Liver (tissue), 9 donors: ENCODE results near the gene DMRTB1. TPM values are rescaled to one million over a fixed set of nuclear protein-coding genes. Genes with fewer than 3 reads are reported as not detected.

Experiments used
- DNase-seq: peaks from one replicate; pipeline ENCODE4 v3.0.0-alpha.2; 2017; ENCODE audit warnings: low spot score
- H3K27ac ChIP-seq, 2 donors: one replicate each; pipeline ENCODE4 v1.7.0; 2013; ENCODE audit warnings: inconsistent platforms in 2 of 2, low read length in 2 of 2, control low read depth in 1 of 2, low read depth in 1 of 2, mild to moderate bottlenecking in 1 of 2
- H3K27me3 ChIP-seq, 4 donors: one replicate each; pipeline versions ENCODE4 v1.6.1 to v1.7.0; 2013; ENCODE audit warnings: low read length in 3 of 4, inconsistent platforms in 1 of 4, mild to moderate bottlenecking in 1 of 4, moderate library complexity in 1 of 4; ENCODE audit not compliant: control insufficient read depth in 4 of 4, insufficient read depth in 4 of 4
- H3K36me3 ChIP-seq, 4 donors: one replicate each; pipeline versions ENCODE4 v1.6.1 to v1.7.0; 2013; ENCODE audit warnings: low read length in 3 of 4, mild to moderate bottlenecking in 3 of 4, low read depth in 1 of 4, moderate library complexity in 1 of 4; ENCODE audit not compliant: control insufficient read depth in 4 of 4, insufficient read depth in 3 of 4
- H3K4me1 ChIP-seq, 4 donors: one replicate each; pipeline versions ENCODE4 v1.6.1 to v1.7.0; 2013; ENCODE audit warnings: low read length in 3 of 4, mild to moderate bottlenecking in 3 of 4, moderate library complexity in 1 of 4; ENCODE audit not compliant: control insufficient read depth in 4 of 4, insufficient read depth in 4 of 4
- H3K4me3 ChIP-seq, 3 donors: one replicate each; pipeline versions ENCODE4 v1.6.1 to v1.7.0; 2013; ENCODE audit warnings: low read length in 3 of 3, control low read depth in 1 of 3, low read depth in 1 of 3, mild to moderate bottlenecking in 1 of 3
- H3K9ac ChIP-seq, 2 donors: one replicate each; pipeline ENCODE4 v1.7.0; 2013; ENCODE audit warnings: low read length in 2 of 2, mild to moderate bottlenecking in 2 of 2, moderate library complexity in 2 of 2, control low read depth in 1 of 2, low read depth in 1 of 2
- H3K9me3 ChIP-seq, 4 donors: one replicate each; pipeline versions ENCODE4 v1.6.1 to v1.7.0; 2013; ENCODE audit warnings: low read length in 3 of 4; ENCODE audit not compliant: control insufficient read depth in 4 of 4
- EGR1 ChIP-seq, 2 donors: IDR thresholded peaks; 2 replicates each; pipeline ENCODE4 v1.6.1; 2016 to 2018; ENCODE audit warnings: antibody characterized with exemption in 2 of 2, low read depth in 2 of 2
- FOXA1 ChIP-seq: IDR thresholded peaks from 2 replicates; pipeline ENCODE4 v1.6.1; 2016; ENCODE audit warnings: antibody characterized with exemption
- FOXA2 ChIP-seq: IDR thresholded peaks from 2 replicates; pipeline ENCODE4 v1.6.1; 2016; ENCODE audit warnings: antibody characterized with exemption
- GABPA ChIP-seq, 2 donors: IDR thresholded peaks in 1 of 2; conservative IDR thresholded peaks in 1 of 2; 2 replicates each; pipeline ENCODE4 v1.6.1; 2016; ENCODE audit warnings: antibody characterized with exemption in 2 of 2, mild to moderate bottlenecking in 1 of 2, moderate library complexity in 1 of 2
- HNF4A ChIP-seq, 2 donors: conservative IDR thresholded peaks; 2 replicates each; pipeline ENCODE4 v1.6.1; 2016; ENCODE audit warnings: antibody characterized with exemption in 2 of 2, mild to moderate bottlenecking in 2 of 2
- HNF4G ChIP-seq: IDR thresholded peaks from 2 replicates; pipeline ENCODE4 v1.6.1; 2016; ENCODE audit warnings: antibody characterized with exemption
- JUND ChIP-seq, 2 donors: IDR thresholded peaks; 2 replicates each; pipeline ENCODE4 v1.6.1; 2016; ENCODE audit warnings: antibody characterized with exemption in 2 of 2
- NR2F2 ChIP-seq: IDR thresholded peaks from 2 replicates; pipeline ENCODE4 v1.6.1; 2016; ENCODE audit warnings: antibody characterized with exemption
- RAD21 ChIP-seq, 2 donors: IDR thresholded peaks; 2 replicates each; pipeline ENCODE4 v1.6.1; 2016; ENCODE audit warnings: antibody characterized with exemption in 2 of 2, mild to moderate bottlenecking in 2 of 2
- RXRA ChIP-seq, 2 donors: IDR thresholded peaks; 2 replicates each; pipeline ENCODE4 v1.6.1; 2017 to 2018; ENCODE audit warnings: antibody characterized with exemption in 2 of 2, mild to moderate bottlenecking in 1 of 2
- TAF1 ChIP-seq: conservative IDR thresholded peaks from 2 replicates; pipeline ENCODE4 v1.6.1; 2016; ENCODE audit warnings: antibody characterized with exemption, mild to moderate bottlenecking
- YY1 ChIP-seq: IDR thresholded peaks from 2 replicates; pipeline ENCODE4 v1.6.1; 2016; ENCODE audit warnings: antibody characterized with exemption, mild to moderate bottlenecking
- WGBS: extraction: QIAGEN DNeasy Blood & Tissue Kit; methylation state at CpG from one replicate; pipeline ENCODE4 v1.1.7; 2013; 5-methylcytosine and 5-hydroxymethylcytosine counted together
- polyA plus RNA-seq, 2 donors: library from polyadenylated mRNA; stranded (reverse) in 1 of 2; unstranded in 1 of 2; fragments of 200-250 nt in 1 of 2; fragments of >200 nt in 1 of 2; fragmentation: Nextera tagmentation in 1 of 2; extraction: Ambion mirVana in 1 of 2; gene quantifications; one replicate each; pipeline versions ENCODE4 v1.2.1 to v1.2.3, GENCODE V29; 2013 to 2015
- total RNA-seq, 2 donors: library from RNA; depleted of rRNA; stranded (reverse); fragments of >200 nt; gene quantifications; one replicate each; pipeline ENCODE4 v1.2.3, GENCODE V29; 2014
- TF ChIP-seq, protein P1 (sequence below): IDR thresholded peaks from 2 replicates; pipeline ENCODE4 v1.6.1; 2016; ENCODE audit warnings: antibody characterized with exemption
- TF ChIP-seq, protein P2 (sequence below): IDR thresholded peaks from 2 replicates; pipeline ENCODE4 v1.6.1; 2016; ENCODE audit warnings: antibody characterized with exemption
- TF ChIP-seq, protein P3 (sequence below): IDR thresholded peaks from 2 replicates; pipeline ENCODE4 v1.6.1; 2016; ENCODE audit warnings: antibody characterized with exemption
- TF ChIP-seq, protein P4 (sequence below): IDR thresholded peaks from 2 replicates; pipeline ENCODE4 v1.6.1; 2016; ENCODE audit warnings: antibody characterized with exemption, mild to moderate bottlenecking
- TF ChIP-seq, protein P5 (sequence below): fragments of 150-350 bp; IDR thresholded peaks from 2 replicates; pipeline ENCODE4 v1.5.1; 2017; ENCODE audit warnings: improper control_type of control experiment, low read depth, low read length; ENCODE audit not compliant: missing input control
- donor health status: healthy.
- donor health status: healthy.
- donor health status: healthy.
- donor health status: healthy.
- donor health status: healthy.

The DMRTB1 gene
- total and polyA plus RNA-seq, 4 donors: not detected

DNA sequence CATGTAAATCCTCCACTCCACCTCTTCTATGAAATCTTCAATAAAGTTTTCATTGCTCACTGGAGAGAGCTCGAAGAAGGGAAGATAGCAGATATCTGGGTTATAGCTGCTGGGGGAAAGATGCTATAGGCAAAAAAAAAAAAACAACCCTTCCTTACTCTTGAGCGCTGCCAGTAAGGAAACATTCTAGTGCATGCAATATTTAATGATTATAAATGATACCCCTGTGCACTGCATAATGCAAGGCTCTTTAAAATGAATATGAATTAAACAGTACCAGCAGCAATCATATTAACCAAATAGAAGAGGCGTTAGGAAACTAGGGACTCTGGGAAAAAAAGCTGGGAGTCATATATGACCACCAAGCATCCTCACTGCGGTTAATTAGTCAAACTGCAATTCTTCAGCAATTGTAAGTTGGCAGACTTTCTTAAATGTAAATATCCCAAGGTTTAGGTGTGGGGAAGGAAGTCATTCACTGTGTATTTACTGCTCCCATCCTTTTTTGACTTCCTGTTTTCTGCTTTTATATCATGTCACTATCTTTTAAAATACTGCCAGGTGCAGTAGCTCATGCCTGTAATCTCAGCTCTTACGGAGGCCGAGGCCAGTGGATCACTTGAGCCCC is 3.7 kb upstream of the DMRTB1 start:
- no peak for DNase-seq
- Histone ChIP-seq H3K9ac (no peak overlapping the region), H3K36me3 (no peaks in the 10 kb centered on the region), H3K27me3 (peaks cover 0 to 2% (median 0%) of the 10 kb centered on the region in 4 donors), H3K9me3 (no peaks in the 10 kb centered on the region), H3K4me3 (no peak overlapping the region), H3K27ac (no peak overlapping the region), H3K4me1 (no peaks in the 10 kb centered on the region)
- WGBS: 81% methylated on average over 6 of the region's 6 CpGs
- TF ChIP-seq FOXA1 (no peak), FOXA2 (no peak)

DNA sequence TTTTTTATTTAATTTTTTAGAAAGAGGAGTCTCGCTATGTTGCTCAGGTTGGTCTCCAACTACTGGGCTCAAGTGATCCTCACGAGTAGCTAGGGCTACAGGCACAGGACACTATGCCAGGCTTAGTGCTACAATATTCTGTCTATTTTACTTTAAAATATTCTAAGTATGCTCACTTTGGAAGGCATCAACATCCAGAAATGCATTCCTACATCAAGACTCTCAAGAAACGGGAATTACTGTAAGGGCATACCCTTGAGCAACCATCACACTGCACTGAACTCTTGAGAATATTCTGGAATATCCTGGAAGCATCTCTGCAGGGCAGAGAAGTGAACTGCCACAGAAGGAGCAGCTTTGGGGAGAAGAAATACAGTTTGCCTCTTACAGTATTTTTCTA is 565 bp upstream of the DMRTB1 start:
- 76% methylated on average over 3 of the region's 3 CpGs for WGBS
- Histone ChIP-seq H3K4me1 (no peaks in the 10 kb centered on the region), H3K9me3 (no peaks in the 10 kb centered on the region), H3K27me3 (peaks cover 0 to 2% (median 0%) of the 10 kb centered on the region in 4 donors), H3K9ac (no peak overlapping the region), H3K36me3 (no peaks in the 10 kb centered on the region), H3K4me3 (no peak overlapping the region), H3K27ac (no peak overlapping the region)
- no peak for TF ChIP-seq HNF4G
- no peak for TF ChIP-seq FOXA1
- TF ChIP-seq RXRA (IDR thresholded peaks at IDR 0.05): no peak
- TF ChIP-seq, protein P1, sequence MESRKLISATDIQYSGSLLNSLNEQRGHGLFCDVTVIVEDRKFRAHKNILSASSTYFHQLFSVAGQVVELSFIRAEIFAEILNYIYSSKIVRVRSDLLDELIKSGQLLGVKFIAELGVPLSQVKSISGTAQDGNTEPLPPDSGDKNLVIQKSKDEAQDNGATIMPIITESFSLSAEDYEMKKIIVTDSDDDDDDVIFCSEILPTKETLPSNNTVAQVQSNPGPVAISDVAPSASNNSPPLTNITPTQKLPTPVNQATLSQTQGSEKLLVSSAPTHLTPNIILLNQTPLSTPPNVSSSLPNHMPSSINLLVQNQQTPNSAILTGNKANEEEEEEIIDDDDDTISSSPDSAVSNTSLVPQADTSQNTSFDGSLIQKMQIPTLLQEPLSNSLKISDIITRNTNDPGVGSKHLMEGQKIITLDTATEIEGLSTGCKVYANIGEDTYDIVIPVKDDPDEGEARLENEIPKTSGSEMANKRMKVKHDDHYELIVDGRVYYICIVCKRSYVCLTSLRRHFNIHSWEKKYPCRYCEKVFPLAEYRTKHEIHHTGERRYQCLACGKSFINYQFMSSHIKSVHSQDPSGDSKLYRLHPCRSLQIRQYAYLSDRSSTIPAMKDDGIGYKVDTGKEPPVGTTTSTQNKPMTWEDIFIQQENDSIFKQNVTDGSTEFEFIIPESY: no peak
- no peak for TF ChIP-seq RAD21 (IDR thresholded peaks at IDR 0.05)
- no peak for TF ChIP-seq GABPA (IDR thresholded peaks at IDR 0.05 in 1 of 2, conservative IDR thresholded peaks at IDR 0.05 in 1 of 2)
- no peak for TF ChIP-seq HNF4A (conservative IDR thresholded peaks at IDR 0.05)
- TF ChIP-seq EGR1 (IDR thresholded peaks at IDR 0.05; ENCODE audit: low read depth in 2 of 2): no peak
- no peak for DNase-seq

DNA sequence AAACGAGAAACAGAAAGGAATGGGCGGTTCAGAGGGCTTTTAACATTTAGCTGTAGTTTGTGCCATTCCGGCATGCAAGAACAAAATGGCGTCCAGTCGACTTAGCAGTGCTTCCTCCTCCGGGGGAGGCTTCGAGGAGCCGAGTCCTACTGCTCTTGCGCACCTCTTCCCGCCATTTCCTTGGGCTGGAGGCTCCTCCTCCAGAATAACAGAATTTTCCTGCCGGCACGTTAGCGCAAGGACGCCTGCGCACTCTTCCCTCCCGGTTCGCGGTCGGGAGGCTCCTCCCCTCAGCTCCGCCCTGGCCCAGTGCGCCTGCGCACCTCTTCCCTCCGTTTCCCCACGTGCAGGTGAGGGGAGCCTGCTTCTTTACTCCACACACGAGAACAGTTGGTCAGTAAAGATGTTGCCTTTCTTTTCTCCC is 1.0 kb downstream of the DMRTB1 start:
- 95% methylated on average over 25 of the region's 25 CpGs for WGBS
- no peaks in the 10 kb centered on the region for H3K4me1 ChIP-seq
- H3K27ac ChIP-seq: no peak overlapping the region
- no peaks in the 10 kb centered on the region for H3K9me3 ChIP-seq
- no peaks in the 10 kb centered on the region for H3K36me3 ChIP-seq
- TF ChIP-seq, protein P2, sequence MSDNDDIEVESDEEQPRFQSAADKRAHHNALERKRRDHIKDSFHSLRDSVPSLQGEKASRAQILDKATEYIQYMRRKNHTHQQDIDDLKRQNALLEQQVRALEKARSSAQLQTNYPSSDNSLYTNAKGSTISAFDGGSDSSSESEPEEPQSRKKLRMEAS: no peak
- no peak for TF ChIP-seq HNF4G
- TF ChIP-seq, protein P1: no peak
- TF ChIP-seq JUND (IDR thresholded peaks at IDR 0.05): no peak
- no peak for TF ChIP-seq RAD21 (IDR thresholded peaks at IDR 0.05)
- TF ChIP-seq, protein P3, sequence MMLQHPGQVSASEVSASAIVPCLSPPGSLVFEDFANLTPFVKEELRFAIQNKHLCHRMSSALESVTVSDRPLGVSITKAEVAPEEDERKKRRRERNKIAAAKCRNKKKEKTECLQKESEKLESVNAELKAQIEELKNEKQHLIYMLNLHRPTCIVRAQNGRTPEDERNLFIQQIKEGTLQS: no peak
- no peak for TF ChIP-seq YY1
- no peak for TF ChIP-seq NR2F2
- TF ChIP-seq FOXA2: no peak
- TF ChIP-seq, protein P4, sequence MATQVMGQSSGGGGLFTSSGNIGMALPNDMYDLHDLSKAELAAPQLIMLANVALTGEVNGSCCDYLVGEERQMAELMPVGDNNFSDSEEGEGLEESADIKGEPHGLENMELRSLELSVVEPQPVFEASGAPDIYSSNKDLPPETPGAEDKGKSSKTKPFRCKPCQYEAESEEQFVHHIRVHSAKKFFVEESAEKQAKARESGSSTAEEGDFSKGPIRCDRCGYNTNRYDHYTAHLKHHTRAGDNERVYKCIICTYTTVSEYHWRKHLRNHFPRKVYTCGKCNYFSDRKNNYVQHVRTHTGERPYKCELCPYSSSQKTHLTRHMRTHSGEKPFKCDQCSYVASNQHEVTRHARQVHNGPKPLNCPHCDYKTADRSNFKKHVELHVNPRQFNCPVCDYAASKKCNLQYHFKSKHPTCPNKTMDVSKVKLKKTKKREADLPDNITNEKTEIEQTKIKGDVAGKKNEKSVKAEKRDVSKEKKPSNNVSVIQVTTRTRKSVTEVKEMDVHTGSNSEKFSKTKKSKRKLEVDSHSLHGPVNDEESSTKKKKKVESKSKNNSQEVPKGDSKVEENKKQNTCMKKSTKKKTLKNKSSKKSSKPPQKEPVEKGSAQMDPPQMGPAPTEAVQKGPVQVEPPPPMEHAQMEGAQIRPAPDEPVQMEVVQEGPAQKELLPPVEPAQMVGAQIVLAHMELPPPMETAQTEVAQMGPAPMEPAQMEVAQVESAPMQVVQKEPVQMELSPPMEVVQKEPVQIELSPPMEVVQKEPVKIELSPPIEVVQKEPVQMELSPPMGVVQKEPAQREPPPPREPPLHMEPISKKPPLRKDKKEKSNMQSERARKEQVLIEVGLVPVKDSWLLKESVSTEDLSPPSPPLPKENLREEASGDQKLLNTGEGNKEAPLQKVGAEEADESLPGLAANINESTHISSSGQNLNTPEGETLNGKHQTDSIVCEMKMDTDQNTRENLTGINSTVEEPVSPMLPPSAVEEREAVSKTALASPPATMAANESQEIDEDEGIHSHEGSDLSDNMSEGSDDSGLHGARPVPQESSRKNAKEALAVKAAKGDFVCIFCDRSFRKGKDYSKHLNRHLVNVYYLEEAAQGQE: no peak
- TF ChIP-seq HNF4A (conservative IDR thresholded peaks at IDR 0.05): no peak
- TF ChIP-seq TAF1: no peak
- TF ChIP-seq, protein P5, sequence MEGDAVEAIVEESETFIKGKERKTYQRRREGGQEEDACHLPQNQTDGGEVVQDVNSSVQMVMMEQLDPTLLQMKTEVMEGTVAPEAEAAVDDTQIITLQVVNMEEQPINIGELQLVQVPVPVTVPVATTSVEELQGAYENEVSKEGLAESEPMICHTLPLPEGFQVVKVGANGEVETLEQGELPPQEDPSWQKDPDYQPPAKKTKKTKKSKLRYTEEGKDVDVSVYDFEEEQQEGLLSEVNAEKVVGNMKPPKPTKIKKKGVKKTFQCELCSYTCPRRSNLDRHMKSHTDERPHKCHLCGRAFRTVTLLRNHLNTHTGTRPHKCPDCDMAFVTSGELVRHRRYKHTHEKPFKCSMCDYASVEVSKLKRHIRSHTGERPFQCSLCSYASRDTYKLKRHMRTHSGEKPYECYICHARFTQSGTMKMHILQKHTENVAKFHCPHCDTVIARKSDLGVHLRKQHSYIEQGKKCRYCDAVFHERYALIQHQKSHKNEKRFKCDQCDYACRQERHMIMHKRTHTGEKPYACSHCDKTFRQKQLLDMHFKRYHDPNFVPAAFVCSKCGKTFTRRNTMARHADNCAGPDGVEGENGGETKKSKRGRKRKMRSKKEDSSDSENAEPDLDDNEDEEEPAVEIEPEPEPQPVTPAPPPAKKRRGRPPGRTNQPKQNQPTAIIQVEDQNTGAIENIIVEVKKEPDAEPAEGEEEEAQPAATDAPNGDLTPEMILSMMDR: no peak
- no peak for TF ChIP-seq GABPA (IDR thresholded peaks at IDR 0.05 in 1 of 2, conservative IDR thresholded peaks at IDR 0.05 in 1 of 2)
- TF ChIP-seq RXRA (IDR thresholded peaks at IDR 0.05): no peak
- no peaks in the 10 kb centered on the region for H3K27me3 ChIP-seq
- H3K4me3 ChIP-seq: no peak overlapping the region
- no peak for DNase-seq
- no peak overlapping the region for H3K9ac ChIP-seq
